Fibroblast of the conjunctiva (primary cell): ENCODE data around the gene SECISBP2L.
"Not testable (repeated sequence)": the region's sequence is repeated elsewhere in the genome, so short reads cannot be mapped to it uniquely, and the experiment has no call there.

Experiments used
- DNase-seq: peaks from one replicate; pipeline ENCODE4 v3.0.0-alpha.2; 2010; ENCODE audit warnings: low read depth

The SECISBP2L gene

DNA sequence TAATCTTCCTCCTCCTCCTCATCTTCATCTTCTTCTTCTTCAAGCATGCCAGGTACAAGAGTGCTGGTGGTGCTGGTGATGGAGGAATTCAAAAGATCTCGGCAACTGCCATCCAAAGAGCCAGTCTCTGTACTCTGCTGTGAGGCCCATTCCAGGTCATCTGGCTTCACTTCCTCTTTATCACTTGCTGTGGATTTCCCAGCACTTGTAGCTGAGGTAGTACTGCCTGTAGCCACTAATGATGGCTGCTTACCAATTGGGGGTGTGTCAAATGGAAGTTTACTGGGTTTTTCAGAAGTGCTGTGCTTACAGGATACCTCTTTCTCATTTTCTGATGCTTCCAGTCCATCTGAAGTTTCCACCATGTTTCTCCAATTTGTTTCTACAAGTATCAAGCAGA, 53.7 kb downstream of the SECISBP2L start:
- DNase-seq: no peak

DNA sequence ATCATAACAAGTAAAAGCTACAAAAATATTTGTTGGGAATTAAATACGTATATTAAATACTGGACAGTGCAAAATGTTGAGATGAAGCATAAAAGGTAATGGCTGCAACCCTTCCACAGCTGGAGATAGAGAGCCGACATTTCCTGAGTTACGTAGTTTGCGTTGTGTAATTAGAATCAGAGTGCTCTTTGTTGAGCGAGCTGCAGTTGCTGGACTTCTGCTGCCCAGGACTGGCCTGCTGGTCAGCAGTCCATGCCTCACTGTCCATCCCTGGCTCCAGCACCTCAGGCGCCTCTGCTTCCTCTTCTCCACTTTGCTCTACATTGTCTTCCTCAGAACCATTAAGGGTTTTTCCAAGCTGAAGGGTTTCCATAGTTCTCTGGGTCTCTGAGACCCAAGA, 54.1 kb downstream of the SECISBP2L start:
- no peak for DNase-seq

DNA sequence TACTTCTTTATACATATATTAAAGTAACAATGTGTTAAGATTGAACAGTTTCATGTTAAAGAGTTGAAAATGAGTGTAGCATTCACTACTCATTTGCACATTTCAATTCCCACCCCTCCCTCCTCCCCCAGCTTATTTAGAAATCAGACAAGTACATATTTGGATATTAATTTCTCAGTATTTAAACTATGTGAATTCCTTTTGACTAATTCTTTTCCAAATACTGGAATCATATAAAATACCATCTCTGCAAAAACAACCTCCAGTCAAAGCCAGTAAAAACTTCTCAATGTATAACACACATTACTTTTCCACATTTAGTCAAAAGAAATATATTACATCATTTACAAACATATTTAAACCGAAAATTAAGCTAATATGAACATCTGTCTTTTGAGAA, 57.1 kb downstream of the SECISBP2L start:
- no peak for DNase-seq

DNA sequence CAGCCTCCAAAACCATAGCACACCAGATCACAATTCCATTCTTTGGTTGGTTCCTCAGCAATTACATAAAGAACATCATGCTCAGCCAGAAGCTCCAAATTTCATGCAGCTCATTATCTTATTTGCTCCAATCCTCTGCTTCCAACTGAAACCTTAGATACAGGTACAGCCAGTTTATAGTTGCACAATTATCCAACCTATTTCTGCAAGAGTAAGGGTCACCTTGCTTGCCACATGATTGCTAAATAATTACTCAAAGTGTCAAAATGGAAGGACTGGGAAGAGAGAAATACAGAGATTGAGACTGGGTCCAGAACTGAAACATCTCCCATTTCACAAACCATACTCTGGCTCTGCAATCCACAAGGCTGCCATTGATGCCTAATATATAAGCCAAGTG, 59.1 kb downstream of the SECISBP2L start:
- DNase-seq: no peak

DNA sequence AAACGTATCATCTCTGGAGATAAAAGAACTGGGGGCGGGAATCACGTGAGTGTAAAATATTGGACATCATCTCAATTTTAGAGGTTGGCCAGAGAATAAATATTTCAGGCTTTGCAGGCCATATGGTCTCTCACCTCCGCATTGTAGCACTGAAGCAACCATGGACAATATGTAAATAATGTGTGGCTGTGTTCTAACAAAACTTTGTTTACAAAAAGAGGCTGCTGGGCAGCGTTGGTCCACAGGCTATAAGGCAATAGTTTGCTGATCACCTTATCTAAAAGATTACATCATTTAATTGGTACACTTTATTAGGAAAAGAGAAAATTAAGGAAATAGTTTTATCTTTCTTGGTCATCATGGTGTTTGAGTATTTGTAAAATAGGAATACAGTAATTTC, 60.0 kb downstream of the SECISBP2L start:
- no peak for DNase-seq

DNA sequence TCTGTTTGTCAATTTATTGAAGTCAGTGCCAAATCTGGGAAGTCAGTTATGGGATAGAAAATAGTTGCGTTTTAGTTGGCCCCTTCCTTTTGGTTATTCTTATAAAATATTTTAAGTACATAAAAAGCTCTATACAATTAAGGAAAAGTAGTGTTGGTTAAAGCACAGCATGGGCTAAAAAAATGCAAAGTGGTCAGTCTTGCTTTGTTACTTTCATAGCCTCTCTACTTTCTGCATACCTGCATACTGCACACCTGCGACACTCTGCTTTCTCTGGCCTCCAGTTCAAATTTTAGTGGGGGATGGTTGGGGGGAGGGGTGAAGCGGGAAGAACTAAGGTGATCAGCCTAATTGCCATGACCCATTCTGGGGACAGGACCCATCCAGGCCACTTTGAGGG, 60.7 kb downstream of the SECISBP2L start:
- DNase-seq: no peak

DNA sequence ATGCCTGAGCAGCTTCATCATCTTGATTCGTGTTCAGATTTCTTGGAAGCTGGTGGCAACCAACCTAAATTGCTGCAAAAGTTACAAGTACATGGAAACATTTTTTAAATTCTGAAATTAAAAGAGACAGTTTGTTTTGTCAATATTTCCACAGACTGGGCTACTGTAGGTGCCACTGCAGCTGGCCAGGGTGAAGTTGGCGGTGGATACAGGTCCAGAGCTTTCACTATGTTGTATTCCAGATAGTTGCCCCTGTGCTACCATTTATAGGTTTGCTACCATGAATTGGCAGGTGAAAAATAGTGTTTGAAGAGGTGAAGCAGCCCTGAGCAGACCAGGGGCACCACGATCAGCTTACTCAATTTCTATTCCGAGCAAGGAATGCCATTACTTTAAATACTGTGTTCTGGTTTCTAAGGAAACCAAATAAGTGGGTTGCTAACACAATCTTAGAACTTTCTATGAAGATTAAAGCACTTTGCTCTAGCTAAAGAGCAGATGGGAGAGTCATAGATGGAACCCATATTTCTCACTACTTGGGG, 61.4 kb downstream of the SECISBP2L start:
- DNase-seq: no peak

DNA sequence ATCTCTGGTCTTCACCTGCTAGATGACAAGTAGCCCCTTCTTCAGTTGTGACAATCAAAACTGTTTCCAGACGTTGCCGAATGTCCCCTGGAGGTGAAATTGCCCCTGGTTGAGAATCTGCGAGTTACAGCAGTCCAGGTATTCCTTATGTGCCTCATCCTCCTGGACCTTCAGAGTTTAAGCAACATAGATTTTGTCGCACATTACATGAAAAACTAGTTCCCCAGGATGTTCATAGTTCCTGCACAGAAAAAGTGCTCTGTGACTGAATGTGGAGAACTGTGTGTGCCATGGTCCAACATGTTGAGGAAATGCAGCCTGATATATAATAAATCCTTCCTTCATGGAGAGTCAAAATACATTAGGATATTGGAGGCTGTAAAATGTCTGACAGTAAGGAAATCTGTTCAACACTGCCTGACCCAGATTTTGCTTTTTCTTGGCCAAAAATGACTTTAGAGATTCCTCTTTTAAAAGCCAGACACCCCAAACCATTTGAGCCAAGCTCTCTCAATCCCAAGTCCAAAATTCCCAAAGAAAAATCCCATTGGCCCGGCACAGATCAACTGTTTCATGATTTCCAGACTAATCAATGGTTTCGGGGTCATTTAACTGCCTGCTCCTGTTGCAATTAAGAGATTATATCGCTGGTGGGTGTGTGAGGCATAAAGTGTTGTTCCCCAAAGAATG, 62.1 kb downstream of the SECISBP2L start:
- no peak for DNase-seq

DNA sequence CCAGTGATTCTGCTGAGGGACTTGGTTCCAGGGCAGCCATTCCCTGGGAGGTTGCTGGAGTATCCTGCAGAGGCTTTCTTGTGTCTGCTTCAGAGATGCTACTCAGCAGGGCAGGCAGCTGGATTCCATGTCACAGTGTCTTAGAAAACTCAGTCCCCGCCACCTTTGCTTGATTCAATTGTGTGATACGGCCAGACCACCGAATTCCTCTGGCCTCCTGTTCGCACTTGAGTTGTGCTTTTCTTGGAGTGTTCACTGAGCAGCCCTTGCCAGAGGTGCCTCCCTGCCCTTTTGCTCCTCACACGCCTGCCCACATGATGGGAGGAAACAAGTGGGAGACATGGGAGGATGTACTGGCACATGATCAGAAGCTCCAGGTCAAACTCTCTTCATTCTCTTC, 62.9 kb downstream of the SECISBP2L start:
- DNase-seq: no peak

DNA sequence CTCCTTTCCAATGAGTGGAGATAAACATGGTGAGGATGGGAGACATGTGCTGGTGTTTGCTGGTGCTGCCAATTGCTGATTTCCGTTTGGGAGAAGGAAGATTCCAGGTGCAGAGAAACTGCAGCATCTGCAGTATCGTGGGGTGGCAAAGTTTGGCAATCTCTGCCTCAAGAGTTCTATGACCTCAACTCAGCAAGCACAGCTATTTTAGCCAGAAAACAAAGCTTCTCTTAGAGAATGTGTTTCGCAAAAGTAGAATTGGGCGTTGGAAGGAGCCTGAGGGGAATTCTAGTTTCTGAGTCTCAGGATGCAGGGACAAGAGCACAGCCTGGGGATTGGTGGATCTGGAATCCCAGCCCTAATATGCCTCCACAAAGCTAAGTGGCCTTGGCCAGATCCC, 64.3 kb downstream of the SECISBP2L start:
- DNase-seq: no peak

DNA sequence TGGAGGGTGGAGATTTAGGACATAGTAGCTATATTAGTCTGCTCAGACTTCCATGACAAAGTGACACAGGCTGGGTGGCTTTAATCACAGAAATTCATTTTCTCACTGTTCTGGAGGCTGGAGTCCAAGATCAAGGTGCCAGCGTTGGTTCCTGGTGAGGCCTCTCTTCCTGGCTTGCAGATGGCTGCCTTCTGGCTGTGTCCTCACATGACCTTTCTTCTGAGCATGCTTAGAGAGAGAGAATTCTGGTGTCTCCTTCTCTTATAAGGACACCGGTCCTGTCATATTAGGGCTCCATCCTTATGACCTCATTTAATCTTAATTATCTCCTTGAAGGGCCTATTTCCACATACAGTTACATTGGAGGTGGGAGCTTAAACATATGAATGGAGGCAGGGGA, 67.6 kb downstream of the SECISBP2L start:
- no peak for DNase-seq

DNA sequence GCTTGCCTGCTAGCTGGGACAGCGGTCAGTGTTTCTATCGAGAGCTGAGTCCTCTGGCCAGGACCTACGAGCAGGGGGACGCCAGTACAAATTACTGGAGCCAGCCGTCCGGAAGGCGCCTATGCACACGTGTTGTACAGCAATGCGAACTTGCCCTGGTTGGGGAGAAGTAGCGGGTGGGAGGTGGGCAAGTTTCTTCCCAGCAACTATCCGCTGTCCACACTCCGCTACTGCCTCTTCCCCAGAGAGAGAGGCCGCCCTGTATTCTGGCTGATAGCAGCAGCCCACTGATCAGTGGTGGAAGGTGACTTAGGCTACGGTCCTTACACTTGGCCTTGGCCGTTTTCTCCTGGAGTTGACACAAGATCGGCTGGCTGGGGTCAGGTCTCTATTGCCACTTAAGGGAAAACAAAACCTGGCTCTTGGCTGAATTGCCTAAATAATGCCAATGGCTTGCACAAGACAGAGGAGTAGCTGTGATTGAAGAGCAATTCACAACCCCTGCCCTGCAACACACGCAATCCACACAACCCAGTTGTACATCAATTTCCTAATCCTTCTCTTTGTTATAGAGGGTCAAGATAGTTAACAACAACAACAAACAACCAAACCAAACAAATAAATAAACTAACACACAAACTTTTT, 69.7 kb downstream of the SECISBP2L start:
- DNase-seq: no peak

DNA sequence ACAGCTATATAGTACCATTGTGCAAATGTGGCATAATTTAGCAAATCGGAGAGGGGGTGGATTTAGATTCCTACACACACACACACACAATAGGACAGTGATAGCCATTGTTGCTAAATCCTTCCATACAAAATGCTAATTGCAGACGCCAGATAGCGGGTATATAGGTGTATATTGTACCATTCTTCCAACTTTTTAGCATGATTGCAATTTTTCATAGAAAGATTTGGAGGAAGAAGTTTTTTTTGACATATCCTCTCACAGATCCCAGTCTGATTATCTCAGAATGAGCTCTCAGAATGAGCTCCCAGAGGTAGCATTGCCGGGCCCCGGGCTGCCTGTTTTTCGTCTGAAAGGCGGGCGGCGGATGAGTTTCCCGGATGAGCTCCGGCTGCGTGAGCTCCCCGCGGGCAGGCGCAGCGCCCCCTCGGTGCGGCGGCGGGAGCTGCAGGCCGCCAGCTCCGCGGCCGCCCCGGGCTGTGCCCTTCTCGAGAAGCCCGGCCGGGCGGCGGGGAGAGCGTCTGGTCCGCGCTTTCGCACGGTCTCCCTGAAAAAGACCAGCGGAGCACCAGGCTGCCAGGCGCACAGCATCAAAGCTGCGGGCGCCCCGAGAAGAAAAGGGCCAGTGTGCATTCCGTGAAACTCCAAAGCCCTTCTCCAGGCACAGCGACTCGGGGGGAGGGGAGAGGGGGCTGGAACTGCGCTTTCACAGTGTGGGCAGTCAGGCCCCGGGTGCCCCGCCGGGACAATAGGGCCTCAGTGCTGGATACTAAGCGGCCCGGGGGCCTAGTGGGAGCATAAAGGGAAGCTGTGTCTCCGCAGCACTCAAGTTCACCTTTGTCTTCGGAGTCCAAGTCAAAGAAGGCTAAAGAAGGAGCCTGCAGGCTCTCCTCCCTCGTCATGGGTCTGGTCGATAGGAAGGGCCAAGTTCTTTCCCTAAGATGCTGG, 70.5 kb downstream of the SECISBP2L start:
- peak; percentile 51 for DNase-seq

DNA sequence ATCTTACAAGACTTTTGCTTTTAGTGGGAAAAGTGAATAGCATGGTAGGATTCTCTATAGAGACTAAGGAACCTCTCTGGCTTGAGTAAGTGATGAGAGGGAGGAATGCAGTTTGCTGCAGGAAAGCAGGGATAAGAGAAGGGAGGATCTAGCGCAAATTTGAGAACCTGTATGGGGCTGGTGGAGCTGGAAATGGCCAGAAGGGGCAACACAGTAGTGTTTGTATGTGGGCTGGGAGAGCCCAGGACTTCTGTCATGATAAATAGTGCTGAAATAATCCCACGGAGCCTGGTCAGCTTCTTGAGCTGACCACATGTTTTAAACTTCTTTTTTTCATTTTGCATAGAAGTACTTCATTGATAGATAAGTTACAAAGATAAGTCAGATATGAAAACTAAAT, 71.4 kb downstream of the SECISBP2L start:
- DNase-seq: no peak

DNA sequence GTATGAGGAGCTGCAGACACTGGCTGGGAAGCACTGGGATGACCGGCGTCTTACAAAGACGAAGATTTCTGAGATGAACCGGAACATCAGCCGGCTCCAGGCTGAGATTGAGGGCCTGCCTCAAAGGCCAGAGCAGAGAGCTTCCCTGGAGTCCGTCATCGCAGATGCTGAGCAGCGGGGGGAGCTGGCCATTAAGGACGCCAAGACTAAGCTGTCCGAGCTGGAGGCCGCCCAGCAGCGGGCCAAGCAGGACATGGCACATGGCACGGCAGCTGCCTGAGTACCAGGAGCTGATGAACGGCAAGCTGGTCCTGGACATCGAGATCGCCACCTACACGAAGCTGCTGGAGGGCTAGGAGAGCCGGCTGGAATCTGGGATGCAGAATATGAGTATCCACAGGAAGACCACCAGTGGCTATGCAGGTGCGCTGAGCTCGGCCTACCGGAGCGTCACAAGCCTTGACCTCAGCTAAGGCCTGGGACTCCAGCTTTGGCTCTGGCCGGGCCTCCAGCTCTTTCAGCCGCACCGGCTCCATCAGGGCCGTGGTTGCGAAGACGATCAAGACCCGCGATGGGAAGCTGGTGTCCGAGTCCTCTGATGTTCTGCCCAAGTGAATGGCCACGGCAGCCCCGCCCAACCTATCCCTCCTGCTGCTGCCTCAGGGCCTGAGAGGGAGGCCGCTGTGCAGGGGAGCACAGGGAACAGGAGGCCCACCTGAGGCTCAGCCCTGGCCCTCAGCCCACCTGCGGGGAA, 73.3 kb downstream of the SECISBP2L start:
- DNase-seq: no peak

DNA sequence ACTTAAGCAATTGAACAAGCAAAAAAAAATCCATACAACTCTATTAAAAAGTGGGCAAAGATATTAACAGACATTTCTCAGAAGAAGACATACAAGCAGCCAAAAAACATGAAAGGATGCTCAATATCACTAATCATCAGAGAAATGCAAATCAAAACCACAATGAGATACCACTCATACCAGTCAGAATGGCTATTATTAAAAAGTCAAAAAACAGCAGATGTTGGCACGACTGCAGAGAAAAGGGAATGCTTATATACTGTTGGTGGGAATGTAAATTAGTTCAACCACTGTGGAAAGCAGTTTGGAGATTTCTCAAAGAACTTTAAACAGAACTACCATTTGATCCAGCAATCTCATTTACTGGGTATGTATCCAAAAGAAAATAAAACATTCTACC, 75.3 kb downstream of the SECISBP2L start:
- DNase-seq: not testable (repeated sequence)

DNA sequence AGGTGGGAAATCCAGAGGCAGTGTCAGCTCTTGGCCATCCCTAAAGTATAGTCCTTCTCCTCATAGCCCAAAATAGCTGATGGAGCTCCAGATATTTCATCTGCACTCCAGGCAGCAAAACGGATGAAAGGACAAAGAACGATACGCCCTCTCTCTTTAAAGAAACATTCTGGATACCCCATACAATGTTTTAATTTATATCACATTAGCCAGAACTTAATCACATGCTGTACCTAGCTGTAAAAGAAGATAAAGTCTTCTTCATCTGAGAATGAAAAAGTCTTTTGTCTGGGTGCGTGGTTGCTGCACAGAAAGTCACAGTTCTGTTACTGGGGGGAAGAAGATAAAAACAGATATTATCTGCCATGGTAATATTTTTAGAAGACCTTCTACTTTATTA, 78.2 kb downstream of the SECISBP2L start:
- no peak for DNase-seq

DNA sequence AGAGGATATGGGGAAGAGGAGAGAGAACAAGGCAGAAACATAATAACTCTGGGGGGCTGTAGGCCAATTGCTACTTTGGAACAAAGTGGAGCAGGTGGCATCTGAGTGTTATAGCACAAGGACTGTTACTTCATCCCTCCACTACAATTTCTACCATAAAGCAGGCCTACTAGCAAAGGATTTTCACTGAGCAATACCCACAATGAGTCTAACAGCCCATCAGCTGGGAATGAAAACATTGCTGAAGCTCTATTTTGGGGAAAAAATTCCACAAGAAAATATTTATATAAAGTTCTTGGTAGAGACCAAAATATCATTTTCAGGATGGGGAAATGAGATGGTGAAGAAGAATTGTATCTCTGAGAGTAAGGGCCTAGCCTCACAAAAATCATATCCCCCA, 78.9 kb downstream of the SECISBP2L start:
- DNase-seq: no peak

DNA sequence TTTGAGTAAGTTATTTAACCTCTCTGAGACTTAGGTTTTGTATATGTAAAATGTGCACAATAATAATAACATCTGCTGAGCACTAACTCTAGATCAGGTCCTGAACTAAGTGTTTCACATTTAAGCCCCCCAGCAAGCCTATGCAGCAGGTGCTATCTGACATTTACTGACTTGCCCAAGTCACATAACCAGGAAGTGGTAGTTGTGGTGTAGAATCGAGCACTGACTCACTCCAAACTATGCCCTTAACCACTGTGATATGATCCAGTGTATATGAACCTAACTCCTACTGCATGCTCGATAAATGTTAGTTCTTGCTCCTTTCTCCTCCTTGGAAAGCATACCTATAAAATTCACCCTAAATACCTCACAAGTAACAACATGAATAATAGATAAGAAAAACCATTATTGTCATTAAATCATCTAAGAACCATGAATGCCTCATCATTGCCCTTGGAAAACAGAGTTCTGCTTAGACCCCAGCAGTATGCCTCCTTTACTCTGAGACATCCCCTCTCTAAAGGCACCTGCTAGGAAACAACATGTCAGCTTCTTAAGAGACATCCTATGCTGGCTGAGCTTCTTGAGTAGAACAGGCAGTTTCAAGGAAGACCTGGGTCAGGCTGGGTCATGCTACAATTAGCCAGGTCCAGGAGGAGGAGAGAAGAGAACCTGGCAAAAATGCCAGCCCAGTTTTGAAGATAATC, 79.5 kb downstream of the SECISBP2L start:
- no peak for DNase-seq

DNA sequence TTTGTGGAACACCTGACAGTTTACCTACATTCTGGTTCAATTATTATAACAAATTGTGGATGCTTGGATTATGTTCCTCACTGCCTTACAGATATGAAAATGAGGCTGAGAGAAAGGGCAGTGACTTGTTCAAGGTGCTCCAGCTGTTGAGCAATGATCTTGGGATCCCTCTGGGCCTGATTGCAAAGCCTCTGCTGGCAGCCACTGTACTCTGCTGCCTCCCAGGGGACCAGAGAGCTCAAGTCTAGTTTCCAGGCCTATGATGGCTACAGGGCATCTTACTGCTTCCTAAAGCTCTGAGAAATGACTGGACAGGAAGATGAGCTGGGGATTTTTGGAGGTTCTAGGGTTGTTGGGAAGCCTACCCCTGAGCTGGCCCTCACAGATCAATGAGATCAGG, 80.3 kb downstream of the SECISBP2L start:
- DNase-seq: no peak

DNA sequence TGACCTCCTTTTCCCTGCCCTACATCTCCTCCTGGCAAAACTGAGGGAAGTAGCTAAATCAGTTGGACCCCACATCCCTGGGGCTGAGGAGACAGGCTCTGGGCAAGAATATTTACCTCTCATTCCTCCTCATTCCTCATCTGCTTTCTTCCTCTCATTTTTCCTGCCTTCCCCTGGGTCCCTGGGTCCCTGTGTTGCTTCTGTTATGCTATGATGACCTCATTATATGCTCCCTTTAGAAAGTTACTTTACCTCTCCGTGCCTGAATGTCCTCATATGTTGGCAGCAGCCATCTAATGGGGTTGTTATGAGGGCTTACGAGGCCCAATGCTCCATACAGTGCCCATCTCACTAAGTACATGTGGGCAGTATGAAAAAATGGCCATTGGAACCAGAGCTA, 81.3 kb downstream of the SECISBP2L start:
- no peak for DNase-seq
